Nephron progenitor cell (in vitro differentiated cells): ENCODE measurements around the gene SMYD4.
A peak's percentile ranks its signal among the peaks of the same experiment; 100 is the strongest.
"Not testable (repeated sequence)": the region's sequence is repeated elsewhere in the genome, so short reads cannot be mapped to it uniquely, and the experiment has no call there.

ENCODE experiments used
- DNase-seq: peaks from one replicate; pipeline ENCODE4 v3.0.0; 2021
- H3K27ac Mint-ChIP-seq: 2 replicates; pipeline ENCODE4 v1.8.0; 2021; ENCODE audit warnings: mild to moderate bottlenecking, moderate library complexity, mixed read lengths
- H3K27me3 Mint-ChIP-seq: 2 replicates; pipeline ENCODE4 v1.8.0; 2021; ENCODE audit warnings: mild to moderate bottlenecking, low read depth, mixed read lengths; ENCODE audit not compliant: poor library complexity
- H3K36me3 Mint-ChIP-seq: 2 replicates; pipeline ENCODE4 v1.8.0; 2021; ENCODE audit warnings: low read depth, mixed read lengths
- H3K4me1 Mint-ChIP-seq: 2 replicates; pipeline ENCODE4 v1.8.0; 2021; ENCODE audit warnings: mixed read lengths
- H3K4me3 Mint-ChIP-seq: 2 replicates; pipeline ENCODE4 v1.8.0; 2021; ENCODE audit warnings: mild to moderate bottlenecking, moderate library complexity, mixed read lengths
- H3K9me3 Mint-ChIP-seq: 2 replicates; pipeline ENCODE4 v1.8.0; 2021; ENCODE audit warnings: mild to moderate bottlenecking, moderate library complexity, mixed read lengths
- TF ChIP-seq, protein P1 (sequence below): fragments of 200-600 bp; sonication (generic); IDR thresholded peaks from 2 replicates; pipeline ENCODE4 v1.5.0; 2021; ENCODE audit warnings: antibody characterized with exemption

SMYD4 gene

DNA sequence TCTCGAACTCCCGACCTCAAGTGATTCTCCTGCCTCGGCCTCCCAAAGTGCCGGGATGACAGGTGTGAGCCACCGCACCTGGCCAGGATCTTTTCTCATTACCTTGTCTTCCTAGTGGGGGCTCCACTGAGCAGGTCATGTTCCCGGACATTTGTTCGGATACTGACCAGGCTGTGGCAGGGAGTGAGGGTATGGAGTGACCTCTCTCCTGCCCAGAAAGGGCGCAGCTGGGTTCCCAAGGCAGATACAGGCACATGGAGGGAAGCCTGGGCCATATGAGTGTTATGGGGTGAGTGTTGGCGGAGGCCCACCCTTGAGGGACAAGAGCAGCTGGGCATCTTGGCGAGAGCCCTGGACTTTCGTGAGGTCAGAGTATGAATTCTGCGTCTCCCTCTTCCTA is 62.3 kb downstream of the SMYD4 start:
- Mint-ChIP-seq H3K27ac (no peak overlapping the region), H3K27me3 (peaks cover 3% of the 10 kb centered on the region), H3K4me3 (no peak overlapping the region), H3K36me3 (peaks cover 20% of the 10 kb centered on the region), H3K4me1 (peaks cover 40% of the 10 kb centered on the region), H3K9me3 (no peaks in the 10 kb centered on the region)
- TF ChIP-seq, protein P1, sequence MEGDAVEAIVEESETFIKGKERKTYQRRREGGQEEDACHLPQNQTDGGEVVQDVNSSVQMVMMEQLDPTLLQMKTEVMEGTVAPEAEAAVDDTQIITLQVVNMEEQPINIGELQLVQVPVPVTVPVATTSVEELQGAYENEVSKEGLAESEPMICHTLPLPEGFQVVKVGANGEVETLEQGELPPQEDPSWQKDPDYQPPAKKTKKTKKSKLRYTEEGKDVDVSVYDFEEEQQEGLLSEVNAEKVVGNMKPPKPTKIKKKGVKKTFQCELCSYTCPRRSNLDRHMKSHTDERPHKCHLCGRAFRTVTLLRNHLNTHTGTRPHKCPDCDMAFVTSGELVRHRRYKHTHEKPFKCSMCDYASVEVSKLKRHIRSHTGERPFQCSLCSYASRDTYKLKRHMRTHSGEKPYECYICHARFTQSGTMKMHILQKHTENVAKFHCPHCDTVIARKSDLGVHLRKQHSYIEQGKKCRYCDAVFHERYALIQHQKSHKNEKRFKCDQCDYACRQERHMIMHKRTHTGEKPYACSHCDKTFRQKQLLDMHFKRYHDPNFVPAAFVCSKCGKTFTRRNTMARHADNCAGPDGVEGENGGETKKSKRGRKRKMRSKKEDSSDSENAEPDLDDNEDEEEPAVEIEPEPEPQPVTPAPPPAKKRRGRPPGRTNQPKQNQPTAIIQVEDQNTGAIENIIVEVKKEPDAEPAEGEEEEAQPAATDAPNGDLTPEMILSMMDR: no peak
- DNase-seq: no peak

DNA sequence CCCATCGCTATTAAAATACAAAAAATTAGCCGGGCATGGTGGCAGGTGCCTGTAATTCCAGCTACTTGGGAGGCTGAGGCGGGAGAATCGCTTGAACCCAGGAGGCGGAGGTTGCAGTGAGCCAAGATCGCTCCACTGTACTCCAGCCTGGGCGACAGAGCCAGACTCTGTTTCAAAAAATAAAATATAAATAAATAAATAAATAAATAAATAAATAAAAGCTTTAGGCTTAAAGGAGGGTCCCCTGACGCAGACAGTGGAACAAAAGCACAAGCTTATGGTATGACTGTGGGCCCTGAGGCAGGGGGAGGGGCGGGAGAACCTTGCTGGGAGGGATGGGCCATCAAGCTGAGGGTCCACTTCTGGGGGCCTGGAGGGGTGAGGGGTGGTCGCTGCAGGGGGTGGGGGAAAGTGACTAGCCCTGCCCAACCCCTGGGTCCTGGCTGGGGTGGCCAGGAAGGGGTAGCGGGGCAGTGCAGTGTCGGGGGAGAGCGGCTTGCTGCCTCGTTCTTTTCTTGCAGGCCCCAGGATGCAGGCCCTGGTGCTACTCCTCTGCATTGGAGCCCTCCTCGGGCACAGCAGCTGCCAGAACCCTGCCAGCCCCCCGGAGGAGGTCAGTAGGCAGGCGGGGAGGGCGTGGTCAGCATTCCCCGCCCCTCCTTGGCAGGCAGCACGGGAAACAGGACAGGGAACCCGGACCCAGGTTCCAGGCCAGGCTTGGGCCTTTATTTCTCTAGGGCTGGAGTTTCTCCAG is 63.1 kb downstream of the SMYD4 start:
- Mint-ChIP-seq H3K27ac (no peak overlapping the region), H3K4me3 (no peak overlapping the region), H3K4me1 (peaks cover 48% of the 10 kb centered on the region), H3K36me3 (peaks cover 17% of the 10 kb centered on the region), H3K9me3 (no peaks in the 10 kb centered on the region), H3K27me3 (peaks cover 3% of the 10 kb centered on the region)
- no peak for DNase-seq
- TF ChIP-seq, protein P1: no peak

DNA sequence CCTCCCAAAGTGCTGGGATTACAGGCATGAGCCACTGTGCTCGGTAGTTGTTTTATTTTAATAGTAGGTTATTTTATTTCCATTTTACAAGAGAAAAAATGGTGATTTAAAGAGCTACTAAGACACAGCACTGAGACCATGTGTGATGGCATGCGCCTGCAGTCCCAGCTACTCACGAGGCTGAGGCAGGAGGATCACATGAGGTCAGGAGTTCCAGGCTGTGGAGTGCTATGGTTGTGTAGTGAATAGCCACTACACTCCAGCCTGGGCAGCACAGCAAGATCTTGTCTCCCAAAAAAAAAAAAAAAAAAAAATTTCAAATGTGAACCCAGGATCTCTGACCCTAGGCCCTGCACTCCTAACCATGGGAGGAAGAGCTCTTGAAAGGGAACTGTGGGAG is 64.1 kb downstream of the SMYD4 start:
- H3K36me3 Mint-ChIP-seq: peaks cover 13% of the 10 kb centered on the region

DNA sequence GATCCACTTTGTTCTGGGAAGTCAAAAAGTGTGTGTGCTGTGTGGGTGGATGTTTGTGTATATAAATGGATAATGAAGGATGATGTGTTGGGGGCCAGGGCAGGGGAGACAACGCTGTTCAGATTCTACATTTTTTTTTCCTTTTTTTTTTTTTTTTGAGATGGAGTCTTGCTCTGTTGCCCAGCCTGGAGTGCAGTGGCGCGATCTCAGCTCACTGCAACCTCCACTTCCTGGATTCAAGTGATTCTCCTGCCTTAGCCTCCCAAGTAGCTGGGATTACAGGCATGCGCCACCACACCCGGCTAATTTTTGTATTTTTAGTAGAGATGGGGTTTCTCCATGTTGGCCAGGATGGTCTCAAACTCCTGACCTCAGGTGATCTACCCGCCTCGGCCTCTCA is 65.0 kb downstream of the SMYD4 start:
- not testable (repeated sequence) for H3K27ac Mint-ChIP-seq, H3K4me3 Mint-ChIP-seq, H3K9me3 Mint-ChIP-seq, H3K36me3 Mint-ChIP-seq, H3K27me3 Mint-ChIP-seq, DNase-seq
- peaks cover 55% of the 10 kb centered on the region for H3K4me1 Mint-ChIP-seq

More for the DNA sequence above, 64.1 kb downstream of the SMYD4 start:
- Mint-ChIP-seq H3K4me1 (peaks cover 57% of the 10 kb centered on the region), H3K27me3 (peaks cover 3% of the 10 kb centered on the region), H3K9me3 (no peaks in the 10 kb centered on the region), H3K27ac (no peak overlapping the region), H3K4me3 (no peak overlapping the region)
- no peak for DNase-seq
- TF ChIP-seq, protein P1: no peak

DNA sequence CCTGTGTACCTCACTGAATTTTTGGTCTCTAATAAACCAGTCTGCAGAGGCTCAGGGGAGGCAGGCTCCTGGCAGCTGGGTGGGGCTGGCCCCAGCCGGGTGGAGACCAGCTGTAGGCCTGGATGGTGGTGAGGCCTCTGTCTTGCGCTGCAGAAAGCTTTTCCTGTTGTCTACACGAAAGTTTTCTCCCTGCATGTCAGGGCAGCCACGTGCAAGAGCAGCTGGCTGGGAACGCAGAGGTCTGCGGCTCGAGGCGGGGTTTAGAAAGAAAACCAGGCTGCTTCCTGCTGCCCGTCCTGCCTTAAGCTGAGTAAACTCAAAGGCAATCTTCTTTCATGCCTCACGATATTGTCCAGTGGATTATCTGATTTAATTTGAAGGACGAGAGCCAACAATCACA is 65.4 kb downstream of the SMYD4 start:
- DNase-seq: no peak
- peaks cover 51% of the 10 kb centered on the region for H3K4me1 Mint-ChIP-seq
- H3K27ac Mint-ChIP-seq: no peak overlapping the region
- H3K36me3 Mint-ChIP-seq: peaks cover 10% of the 10 kb centered on the region
- no peaks in the 10 kb centered on the region for H3K9me3 Mint-ChIP-seq
- TF ChIP-seq, protein P1: no peak
- no peak overlapping the region for H3K4me3 Mint-ChIP-seq
- peaks cover 3% of the 10 kb centered on the region for H3K27me3 Mint-ChIP-seq

DNA sequence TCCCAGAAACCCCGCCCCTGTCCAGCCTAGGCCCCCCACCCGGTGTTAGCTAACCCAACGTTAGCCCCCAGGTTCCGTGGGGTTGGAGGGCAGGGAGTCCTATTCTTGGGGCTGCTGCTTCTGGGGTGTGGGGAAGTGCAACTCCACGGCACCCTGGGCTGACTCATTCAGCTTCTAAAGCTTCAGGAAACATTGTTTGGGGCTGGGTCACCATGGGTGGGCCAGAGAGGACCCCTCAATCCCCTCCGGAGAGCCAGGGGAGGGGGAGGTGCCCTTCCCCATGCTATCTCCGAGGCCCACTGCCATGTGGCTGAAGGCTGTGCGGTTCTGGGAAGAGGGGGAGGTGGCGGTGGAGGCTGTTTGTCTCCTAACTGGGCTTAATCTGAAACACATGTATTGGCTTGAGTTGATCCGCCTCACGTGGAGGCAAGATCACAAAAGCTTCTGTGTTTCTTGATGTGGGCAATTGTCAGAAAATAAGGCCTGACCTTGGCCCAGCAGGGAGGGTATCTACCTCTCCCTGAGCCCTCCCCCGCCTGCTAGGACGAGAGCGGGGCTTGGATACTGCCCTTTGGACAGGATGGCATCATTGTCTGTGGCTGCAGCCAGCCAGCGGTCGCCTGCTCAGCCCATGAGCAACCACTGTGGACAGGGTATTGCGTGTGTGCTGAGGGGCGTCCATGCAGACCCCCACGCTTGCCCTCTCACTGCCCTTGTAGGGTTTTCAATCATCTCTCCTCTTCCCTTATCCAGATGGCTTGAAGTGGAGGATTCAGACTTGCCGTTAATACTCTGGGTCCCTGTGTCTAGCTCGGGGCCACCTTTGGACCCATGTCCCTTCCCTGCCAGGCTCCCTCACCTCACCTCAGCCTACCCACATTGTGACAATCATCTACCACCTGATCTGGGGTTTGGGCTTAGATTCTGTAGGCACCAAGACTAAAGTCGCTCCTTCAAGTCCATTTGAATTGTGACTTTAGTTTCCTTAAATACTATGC is 66.5 kb downstream of the SMYD4 start:
- Mint-ChIP-seq H3K4me1 (peaks cover 55% of the 10 kb centered on the region), H3K4me3 (peak overlapping the region; percentile 87), H3K9me3 (no peaks in the 10 kb centered on the region), H3K27me3 (peaks cover 4% of the 10 kb centered on the region), H3K36me3 (peaks cover 10% of the 10 kb centered on the region), H3K27ac (peak overlapping the region; percentile 82)
- DNase-seq: no peak
- TF ChIP-seq, protein P1: no peak
